ENCODE data around the gene TEKT3.

The TEKT3 gene

DNA sequence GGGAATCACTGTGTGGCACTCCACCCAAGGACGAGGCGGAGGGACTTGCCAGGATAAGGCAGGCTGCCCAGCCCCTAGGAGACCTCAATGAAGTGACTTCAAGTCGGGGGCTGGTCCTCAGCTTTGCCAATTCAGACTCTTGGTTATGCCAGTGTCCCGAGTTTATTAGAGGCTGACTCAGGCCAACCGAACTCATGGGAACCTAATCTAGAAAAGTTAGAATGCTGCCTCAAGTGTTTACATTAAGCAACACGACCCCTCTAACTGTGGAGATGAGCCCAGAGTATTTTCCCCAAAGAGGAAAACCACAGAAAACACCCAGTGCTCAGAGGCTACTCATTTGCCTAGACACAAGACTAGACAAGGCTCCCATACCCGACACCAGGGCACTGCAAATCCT, 1.1 kb upstream of the TEKT3 start:
- no peak overlapping the region for H3K4me3 ChIP-seq (ENCODE audit: low read depth, low read length, poor library complexity, severe bottlenecking)
- no peaks in the 10 kb centered on the region for H3K4me1 ChIP-seq (ENCODE audit: insufficient read depth, low read length, severe bottlenecking)
- H3K9me2 ChIP-seq (ENCODE audit: low read depth, low read length) = no peaks in the 10 kb centered on the region
- H2AFZ ChIP-seq (ENCODE audit: low read length) = no peak overlapping the region
- H3K4me2 ChIP-seq (ENCODE audit: low read length) = no peak overlapping the region
- H3K79me2 ChIP-seq (ENCODE audit: insufficient read depth, low read length) = no peaks in the 10 kb centered on the region
- no peaks in the 10 kb centered on the region for H3F3A ChIP-seq (ENCODE audit: insufficient read depth, low read length)
- no peak overlapping the region for H3K27ac ChIP-seq (ENCODE audit: low read depth, low read length, poor library complexity, severe bottlenecking)
- TF ChIP-seq EZH2 (IDR thresholded peaks at IDR 0.05; ENCODE audit: borderline replicate concordance, low read length) (no peak), CTCF (IDR thresholded peaks at IDR 0.05; ENCODE audit: low read length) (no peak)
- H3K9me3 ChIP-seq (ENCODE audit: low read length) = no peaks in the 10 kb centered on the region
- no peaks in the 10 kb centered on the region for H3K36me3 ChIP-seq (ENCODE audit: insufficient read depth, low read length)
- H3K27me3 ChIP-seq (ENCODE audit: insufficient read depth, low read length) = no peaks in the 10 kb centered on the region
- H4K20me1 ChIP-seq (ENCODE audit: insufficient read depth, low read length) = no peaks in the 10 kb centered on the region
- no peak overlapping the region for H3K9ac ChIP-seq (ENCODE audit: low read length)

GRCh38 chr17:15341966-15342365, 569 bp upstream of the TEKT3 start:
- Histone ChIP-seq H3K9ac (ENCODE audit: low read length) (no peak overlapping the region), H3K4me1 (ENCODE audit: insufficient read depth, low read length, severe bottlenecking) (no peaks in the 10 kb centered on the region), H3K4me2 (ENCODE audit: low read length) (no peak overlapping the region), H3K27ac (ENCODE audit: low read depth, low read length, poor library complexity, severe bottlenecking) (no peak overlapping the region), H3K9me3 (ENCODE audit: low read length) (no peaks in the 10 kb centered on the region), H3K79me2 (ENCODE audit: insufficient read depth, low read length) (no peaks in the 10 kb centered on the region), H2AFZ (ENCODE audit: low read length) (no peak overlapping the region), H3K36me3 (ENCODE audit: insufficient read depth, low read length) (no peaks in the 10 kb centered on the region), H3K4me3 (ENCODE audit: low read depth, low read length, poor library complexity, severe bottlenecking) (no peak overlapping the region), H4K20me1 (ENCODE audit: insufficient read depth, low read length) (no peaks in the 10 kb centered on the region), H3K9me2 (ENCODE audit: low read depth, low read length) (no peaks in the 10 kb centered on the region), H3K27me3 (ENCODE audit: insufficient read depth, low read length) (no peaks in the 10 kb centered on the region), H3F3A (ENCODE audit: insufficient read depth, low read length) (no peaks in the 10 kb centered on the region)
- no peak for TF ChIP-seq CTCF (IDR thresholded peaks at IDR 0.05; ENCODE audit: low read length)
- TF ChIP-seq EZH2 (IDR thresholded peaks at IDR 0.05; ENCODE audit: borderline replicate concordance, low read length) = no peak

- H3K9ac ChIP-seq (ENCODE audit: low read length) = no peak overlapping the region
- H3K9me2 ChIP-seq (ENCODE audit: low read depth, low read length) = no peaks in the 10 kb centered on the region
- no peak overlapping the region for H3K4me2 ChIP-seq (ENCODE audit: low read length)
- TF ChIP-seq EZH2 (IDR thresholded peaks at IDR 0.05; ENCODE audit: borderline replicate concordance, low read length) = no peak
- TF ChIP-seq CTCF (IDR thresholded peaks at IDR 0.05; ENCODE audit: low read length) = no peak
- no peak overlapping the region for H2AFZ ChIP-seq (ENCODE audit: low read length)
- H3K36me3 ChIP-seq (ENCODE audit: insufficient read depth, low read length) = no peaks in the 10 kb centered on the region
- H3K4me3 ChIP-seq (ENCODE audit: low read depth, low read length, poor library complexity, severe bottlenecking) = no peak overlapping the region
- no peaks in the 10 kb centered on the region for H3K79me2 ChIP-seq (ENCODE audit: insufficient read depth, low read length)
- no peaks in the 10 kb centered on the region for H3K4me1 ChIP-seq (ENCODE audit: insufficient read depth, low read length, severe bottlenecking)
- H4K20me1 ChIP-seq (ENCODE audit: insufficient read depth, low read length) = no peaks in the 10 kb centered on the region
- H3K9me3 ChIP-seq (ENCODE audit: low read length) = no peaks in the 10 kb centered on the region
- no peaks in the 10 kb centered on the region for H3K27me3 ChIP-seq (ENCODE audit: insufficient read depth, low read length)
- H3F3A ChIP-seq (ENCODE audit: insufficient read depth, low read length) = no peaks in the 10 kb centered on the region
- no peak overlapping the region for H3K27ac ChIP-seq (ENCODE audit: low read depth, low read length, poor library complexity, severe bottlenecking)
Measured at GRCh38 chr17:15340966-15341365, 431 bp downstream of the TEKT3 start.
